SU-DHL-6 (cell line): Measurements from ENCODE around the gene RMP24.

Experiments
- EZH2phosphoT487 ChIP-seq: fragments of 200-600 bp; sonication (generic), shearing (Covaris generic); conservative IDR thresholded peaks from 2 replicates; pipeline ENCODE4 v1.6.1; 2018; ENCODE audit warnings: mild to moderate bottlenecking, antibody characterized with exemption, low read length, moderate library complexity, mixed read lengths
- TF ChIP-seq, protein P1 (sequence below): fragments of 200-600 bp; sonication (generic); IDR thresholded peaks from one replicate; pipeline ENCODE4 v1.5.1; 2017; ENCODE audit warnings: antibody characterized with exemption, mild to moderate bottlenecking, low read length, moderate library complexity; ENCODE audit not compliant: insufficient read depth, poor library complexity, severe bottlenecking

DNA sequence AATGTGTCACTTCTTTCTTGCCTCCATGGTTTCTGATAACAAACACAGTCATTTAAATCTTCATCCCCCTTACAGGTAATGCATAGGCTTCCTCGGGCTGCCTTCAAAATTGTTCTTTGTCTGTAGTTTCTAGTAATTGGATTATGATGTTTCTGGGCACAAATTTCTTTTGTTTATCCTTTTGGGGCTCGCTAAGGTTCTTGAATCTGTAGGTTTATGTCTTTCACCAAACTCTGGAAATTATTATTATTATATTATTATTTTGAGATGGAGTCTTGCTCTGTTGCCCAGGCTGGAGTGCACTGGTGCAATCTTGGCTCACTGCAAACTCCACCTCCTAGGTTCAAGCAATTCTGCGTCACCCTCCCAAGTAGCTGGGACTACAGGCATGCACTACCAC is 16.3 kb upstream of the RMP24 start:
- TF ChIP-seq EZH2phosphoT487, result no peak
- TF ChIP-seq, protein P1, sequence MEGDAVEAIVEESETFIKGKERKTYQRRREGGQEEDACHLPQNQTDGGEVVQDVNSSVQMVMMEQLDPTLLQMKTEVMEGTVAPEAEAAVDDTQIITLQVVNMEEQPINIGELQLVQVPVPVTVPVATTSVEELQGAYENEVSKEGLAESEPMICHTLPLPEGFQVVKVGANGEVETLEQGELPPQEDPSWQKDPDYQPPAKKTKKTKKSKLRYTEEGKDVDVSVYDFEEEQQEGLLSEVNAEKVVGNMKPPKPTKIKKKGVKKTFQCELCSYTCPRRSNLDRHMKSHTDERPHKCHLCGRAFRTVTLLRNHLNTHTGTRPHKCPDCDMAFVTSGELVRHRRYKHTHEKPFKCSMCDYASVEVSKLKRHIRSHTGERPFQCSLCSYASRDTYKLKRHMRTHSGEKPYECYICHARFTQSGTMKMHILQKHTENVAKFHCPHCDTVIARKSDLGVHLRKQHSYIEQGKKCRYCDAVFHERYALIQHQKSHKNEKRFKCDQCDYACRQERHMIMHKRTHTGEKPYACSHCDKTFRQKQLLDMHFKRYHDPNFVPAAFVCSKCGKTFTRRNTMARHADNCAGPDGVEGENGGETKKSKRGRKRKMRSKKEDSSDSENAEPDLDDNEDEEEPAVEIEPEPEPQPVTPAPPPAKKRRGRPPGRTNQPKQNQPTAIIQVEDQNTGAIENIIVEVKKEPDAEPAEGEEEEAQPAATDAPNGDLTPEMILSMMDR, result no peak
